GM21576 (cell line): ENCODE measurements around the gene CBX1.
"Not testable (repeated sequence)": the region's sequence is repeated elsewhere in the genome, so short reads cannot be mapped to it uniquely, and the experiment has no call there.

Experiments
- ATAC-seq: cut with Tn5 transposase; IDR thresholded peaks from one replicate; pipeline ENCODE4 v1.9.1; 2021; ENCODE audit warnings: mild to moderate bottlenecking, moderate library complexity; ENCODE audit not compliant: unreplicated experiment

Gene CBX1

DNA sequence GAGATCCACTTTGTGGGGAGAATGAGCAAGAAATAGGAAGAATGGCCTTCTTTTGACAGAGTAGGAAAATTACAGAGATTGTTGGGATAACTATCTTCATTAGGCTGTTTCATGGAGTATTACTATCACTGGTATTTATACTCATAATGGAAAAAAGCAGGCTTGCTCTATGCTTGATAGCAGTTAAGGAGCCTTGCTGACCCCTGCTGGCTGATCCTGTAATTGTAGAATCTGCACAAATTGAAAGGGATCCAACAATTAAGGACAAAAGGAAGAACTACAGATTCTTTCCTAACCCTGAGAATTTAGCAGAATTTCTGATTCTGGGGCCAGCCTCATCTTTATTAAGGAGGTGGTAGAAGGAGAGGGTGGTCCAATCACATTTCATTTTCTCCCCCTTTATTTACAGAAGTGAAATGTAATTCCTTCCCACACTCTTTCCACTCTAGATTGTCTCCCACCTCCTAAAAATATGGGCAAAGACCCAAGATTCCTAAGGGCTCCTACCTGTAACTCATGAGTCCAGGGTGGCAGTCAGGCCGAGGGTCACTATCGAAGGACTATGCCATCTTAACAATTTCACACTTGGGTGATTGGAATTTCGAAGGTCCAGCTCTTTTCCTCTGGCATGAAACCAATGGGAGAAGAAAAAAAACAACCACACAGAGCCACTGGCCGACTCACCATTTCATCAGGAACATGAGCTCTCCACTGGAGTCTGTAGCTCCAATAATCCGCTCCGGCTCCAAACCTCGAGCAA, 26.8 kb downstream of the CBX1 start:
- no peak for ATAC-seq

DNA sequence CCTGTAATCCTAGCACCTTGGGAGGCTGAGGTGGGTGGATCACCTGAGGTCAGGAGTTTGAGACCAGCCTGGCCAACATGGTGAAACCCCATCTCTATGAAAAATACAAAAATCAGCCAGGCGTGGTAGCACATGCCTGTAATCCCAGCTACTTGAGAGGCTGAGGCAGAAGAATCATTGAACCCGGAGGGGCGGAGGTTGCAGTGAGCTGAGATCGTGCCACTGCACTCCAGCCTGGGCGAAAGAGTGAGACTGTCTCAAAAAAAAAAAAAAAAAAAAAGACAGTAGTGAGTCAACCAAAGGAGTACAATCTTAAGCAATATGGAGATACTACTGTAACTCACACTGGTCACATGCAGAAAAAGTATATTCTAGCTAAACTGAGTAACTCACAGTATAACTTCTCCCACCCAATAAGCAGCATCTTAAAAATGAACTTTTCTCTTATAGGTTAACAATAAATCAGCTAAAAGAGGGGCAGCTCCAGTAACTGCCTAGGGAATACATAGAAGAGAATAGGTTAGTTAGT, 27.6 kb downstream of the CBX1 start:
- ATAC-seq: not testable (repeated sequence)

DNA sequence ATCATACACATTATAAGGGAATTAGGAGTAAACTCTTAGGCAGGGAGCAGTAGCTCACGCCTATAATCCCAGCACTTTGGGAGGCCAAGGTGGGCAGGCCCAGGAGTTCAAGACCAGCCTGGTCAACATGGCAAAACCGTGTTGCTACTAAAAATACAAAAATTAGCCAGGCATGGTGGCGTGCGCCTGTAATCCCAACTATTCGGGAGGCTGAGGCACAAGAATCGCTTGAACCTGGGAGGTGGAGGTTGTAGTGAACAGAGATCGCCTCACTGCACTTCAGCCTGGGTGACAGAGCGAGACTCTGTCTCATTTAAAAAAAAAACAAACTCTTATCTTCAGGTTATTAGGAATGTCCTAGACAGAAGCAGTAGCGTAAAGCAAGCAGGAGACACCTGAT, 28.5 kb downstream of the CBX1 start:
- not testable (repeated sequence) for ATAC-seq

DNA sequence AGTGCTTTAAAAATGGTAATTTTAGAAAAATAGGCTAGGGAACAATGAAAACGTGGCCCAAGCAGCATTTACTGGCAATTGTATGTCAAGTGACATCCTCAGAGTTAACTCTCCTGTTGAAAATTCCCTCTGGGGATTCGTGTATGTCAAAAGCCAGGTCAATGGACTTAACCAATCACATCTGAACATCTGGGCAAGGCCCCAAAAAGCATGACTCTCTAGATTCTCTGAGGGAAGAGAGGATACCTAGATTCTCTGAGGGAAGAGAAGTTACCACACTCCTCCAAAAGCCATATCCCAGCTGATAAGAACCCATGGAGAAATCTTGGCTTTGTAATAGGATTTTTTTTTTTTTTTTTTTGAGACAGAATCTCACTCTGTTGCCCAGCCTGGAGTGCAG, 29.6 kb downstream of the CBX1 start:
- ATAC-seq: no peak

DNA sequence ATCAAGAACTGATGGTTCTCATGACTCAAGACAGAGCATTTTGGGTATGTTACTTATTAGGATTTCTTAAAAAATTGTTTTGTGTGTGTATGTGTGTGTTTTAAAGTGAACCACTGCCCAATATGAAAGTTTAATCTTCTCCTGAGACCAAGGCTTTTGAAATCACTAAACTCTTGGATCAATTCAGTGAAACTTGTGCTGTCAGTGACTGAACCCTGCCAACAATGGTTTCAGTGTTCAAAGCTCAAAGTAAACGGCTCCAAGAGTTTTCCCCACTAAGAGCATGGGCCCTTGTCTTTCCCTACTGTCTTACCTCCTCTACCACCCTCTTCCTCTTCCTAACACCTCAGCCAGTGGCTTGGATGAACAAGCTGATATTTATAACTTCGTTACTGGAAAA, 31.1 kb downstream of the CBX1 start:
- ATAC-seq: no peak

DNA sequence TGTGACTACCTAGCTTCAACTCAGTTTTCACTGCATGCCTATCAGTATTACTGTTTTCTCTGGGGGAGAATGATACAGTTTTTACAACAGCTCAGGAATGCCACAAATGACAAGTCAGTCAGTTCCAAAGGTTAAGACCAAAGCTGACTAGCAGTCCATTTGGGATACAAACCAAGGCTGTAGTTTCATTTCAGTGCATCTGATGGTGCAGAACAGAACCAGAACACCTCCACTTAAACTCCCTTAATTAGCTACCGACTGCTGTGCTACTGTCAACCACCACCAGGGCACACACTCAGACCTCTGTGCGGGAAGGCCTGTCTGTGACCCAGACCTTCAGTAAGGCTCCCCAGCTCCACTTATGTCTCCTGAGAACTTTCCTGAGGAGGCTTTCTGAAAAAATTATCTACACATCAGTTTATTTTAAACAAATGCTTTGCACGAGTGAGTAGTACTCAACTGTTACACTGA, 32.8 kb downstream of the CBX1 start:
- ATAC-seq: no peak

DNA sequence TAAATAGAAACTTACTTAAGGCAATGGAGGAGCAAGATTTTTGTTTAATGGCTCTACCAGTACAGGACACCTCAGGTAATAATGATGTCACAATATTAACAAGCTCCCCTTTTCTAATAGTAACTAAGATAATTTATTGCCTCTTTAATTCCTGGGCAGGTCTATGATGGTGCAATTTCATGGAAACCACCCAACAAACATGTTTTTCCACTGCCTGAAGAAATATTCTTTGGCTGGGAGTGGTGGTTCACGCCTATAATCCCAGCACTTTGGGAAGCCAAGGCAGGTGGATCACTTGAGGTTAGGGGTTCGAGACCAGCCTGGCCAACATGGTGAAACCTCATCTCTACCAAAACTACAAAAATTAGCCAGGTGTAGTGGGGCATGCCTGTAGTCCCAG, 33.5 kb downstream of the CBX1 start:
- ATAC-seq: not testable (repeated sequence)

DNA sequence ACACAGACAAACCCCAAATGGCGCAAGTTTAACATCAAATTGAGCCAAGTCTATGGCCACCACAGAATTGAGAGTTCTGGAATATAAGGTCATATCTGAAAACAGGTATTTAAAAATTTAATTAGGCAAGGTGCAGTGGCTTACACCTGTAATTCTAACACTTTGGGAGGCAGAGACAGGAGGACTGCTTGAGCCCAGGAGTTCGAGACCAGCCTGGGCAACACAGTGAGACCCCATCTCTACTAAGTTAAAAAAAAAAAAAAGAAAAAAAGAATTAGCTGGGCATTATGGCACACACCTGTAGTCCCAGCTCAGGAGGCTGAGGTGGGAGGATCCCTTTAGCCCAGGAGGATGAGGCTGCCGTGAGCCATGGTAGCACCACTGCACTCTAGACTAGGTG, 34.0 kb downstream of the CBX1 start:
- ATAC-seq: no peak

DNA sequence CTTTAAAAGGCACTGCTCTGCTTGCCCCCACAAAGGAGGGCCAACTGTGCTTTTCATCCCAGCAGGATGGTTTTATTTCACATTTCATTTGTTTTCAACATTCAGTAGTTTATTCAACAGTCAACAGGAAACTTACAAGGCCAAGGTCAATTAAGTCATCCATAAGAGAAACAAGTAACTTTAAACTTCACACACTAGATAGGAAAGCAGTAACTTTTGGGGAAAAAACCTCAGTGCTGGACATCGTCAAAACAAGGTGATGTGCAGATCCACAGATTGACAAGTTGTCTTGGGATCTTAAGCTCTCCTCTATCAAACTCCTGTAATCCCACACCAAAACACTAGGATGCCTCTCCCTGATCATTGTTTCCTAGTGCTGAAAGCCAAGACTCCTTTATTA, 34.6 kb downstream of the CBX1 start:
- no peak for ATAC-seq

DNA sequence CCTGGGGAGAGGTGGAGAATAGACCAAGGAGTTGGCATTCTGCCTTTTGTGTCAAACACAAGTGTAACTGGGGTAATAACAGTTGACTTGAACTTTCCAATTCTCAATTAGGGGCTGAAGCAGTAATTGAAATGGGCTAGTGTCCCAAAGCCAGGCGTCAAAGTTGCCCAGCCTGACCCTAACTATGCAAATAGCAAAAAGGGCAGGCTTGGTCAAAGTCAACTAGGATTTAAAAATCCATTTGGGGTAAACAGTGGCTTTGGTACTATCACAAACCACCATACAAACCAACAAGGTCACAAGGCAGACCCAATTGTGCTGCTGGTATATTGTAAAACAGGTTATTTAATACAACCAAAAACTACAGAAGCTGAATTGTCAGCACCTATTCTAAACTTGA, 35.1 kb downstream of the CBX1 start:
- ATAC-seq: no peak

DNA sequence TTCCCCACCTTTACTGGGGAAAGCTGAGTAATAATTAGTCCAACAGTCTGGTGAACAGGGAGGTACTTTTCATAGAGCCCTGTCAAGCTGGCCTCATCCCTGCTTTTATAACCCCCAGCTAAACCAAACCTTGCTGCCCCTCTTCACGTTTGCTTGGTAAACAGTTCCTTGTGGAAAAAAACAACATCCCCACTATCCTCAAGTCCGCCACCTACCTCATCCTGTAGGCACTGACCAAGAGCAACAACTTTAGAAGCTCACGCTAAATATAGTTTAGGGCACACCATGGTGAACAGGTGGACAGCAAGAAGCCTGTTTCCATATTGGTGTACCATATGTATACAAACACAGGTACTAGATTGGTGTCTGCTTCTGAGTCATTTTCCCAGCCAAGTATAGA, 36.6 kb downstream of the CBX1 start:
- no peak for ATAC-seq

DNA sequence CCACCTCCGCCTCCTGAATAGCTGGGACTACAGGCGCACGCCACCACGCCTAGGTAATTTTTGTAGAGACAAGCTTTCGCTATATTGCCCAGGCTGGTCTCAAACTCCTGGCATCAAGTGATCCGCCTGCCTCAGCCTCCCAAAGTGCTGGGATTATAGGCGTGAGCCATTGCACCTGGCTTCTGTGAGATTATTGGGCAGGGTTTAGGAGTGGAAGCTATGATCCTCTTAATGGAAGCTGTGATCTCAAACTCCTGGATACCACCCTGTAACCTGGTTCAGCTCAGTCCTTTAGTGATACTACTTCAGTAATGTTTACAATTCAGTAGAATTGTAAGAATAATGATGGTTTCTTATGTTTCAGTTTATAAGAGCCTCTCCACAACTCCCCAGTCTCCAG, 39.0 kb downstream of the CBX1 start:
- no peak for ATAC-seq

DNA sequence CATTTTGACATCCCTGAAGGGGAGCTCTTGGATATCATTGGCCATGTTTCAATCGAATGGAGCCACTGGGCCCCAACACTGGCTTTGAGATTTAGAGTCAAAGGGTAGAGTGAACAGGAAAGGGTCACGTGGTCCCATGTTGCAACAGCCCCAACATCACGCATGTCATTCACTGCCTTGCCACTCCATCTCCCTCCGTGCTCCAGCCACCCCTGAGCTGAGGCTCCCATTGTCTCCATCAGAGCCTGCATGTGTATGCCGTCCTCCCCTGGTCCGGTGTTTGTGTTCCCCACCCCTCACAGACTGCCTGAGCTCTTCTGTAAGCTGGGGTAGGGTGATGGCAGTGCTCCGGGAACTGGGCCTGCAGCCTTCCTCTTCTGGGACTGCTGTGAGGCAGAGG, 41.0 kb downstream of the CBX1 start:
- ATAC-seq: no peak

DNA sequence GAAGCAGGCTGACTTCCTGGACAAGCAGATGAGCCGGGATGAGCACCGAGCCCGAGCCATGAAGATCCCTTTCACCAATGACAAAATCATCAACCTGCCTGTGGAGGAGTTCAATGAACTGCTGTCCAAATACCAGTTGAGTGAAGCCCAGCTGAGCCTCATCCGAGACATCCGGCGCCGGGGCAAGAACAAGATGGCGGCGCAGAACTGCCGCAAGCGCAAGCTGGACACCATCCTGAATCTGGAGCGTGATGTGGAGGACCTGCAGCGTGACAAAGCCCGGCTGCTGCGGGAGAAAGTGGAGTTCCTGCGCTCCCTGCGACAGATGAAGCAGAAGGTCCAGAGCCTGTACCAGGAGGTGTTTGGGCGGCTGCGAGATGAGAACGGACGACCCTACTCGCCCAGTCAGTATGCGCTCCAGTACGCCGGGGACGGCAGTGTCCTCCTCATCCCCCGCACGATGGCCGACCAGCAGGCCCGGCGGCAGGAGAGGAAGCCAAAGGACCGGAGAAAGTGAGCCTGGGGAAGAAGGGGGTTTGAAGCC, 42.1 kb downstream of the CBX1 start:
- no peak for ATAC-seq

DNA sequence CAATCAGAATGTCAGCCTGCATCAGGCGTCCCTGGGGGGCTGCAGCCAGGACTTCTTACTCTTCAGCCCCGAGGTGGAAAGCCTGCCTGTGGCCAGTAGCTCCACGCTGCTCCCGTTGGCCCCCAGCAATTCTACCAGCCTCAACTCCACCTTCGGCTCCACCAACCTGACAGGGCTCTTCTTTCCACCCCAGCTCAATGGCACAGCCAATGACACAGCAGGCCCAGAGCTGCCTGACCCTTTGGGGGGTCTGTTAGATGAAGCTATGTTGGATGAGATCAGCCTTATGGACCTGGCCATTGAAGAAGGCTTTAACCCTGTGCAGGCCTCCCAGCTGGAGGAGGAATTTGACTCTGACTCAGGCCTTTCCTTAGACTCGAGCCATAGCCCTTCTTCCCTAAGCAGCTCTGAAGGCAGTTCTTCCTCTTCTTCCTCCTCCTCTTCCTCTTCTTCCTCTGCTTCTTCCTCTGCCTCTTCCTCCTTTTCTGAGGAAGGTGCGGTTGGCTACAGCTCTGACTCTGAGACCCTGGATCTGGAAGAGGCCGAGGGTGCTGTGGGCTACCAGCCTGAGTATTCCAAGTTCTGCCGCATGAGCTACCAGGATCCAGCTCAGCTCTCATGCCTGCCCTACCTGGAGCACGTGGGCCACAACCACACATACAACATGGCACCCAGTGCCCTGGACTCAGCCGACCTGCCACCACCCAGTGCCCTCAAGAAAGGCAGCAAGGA, 42.7 kb downstream of the CBX1 start:
- no peak for ATAC-seq

DNA sequence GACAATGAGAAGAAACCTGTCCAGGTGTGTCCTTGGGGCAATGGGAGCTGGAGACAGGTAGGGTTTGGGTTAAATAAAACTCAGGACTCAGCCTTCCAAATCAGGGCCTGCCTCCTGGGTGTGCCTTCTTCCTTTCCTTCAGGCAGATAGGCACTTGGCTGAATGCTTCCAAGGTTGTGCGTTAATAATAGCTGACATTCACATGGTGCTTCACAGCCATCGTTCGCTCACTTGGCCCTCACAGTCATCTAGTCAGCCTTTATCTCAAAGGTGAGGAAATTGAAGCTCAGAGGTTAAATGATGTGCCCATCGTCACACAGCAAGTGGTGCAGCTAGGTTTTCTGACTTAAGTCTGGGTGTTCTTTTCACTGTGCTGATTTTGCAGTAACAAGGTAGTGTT, 43.7 kb downstream of the CBX1 start:
- no peak for ATAC-seq

DNA sequence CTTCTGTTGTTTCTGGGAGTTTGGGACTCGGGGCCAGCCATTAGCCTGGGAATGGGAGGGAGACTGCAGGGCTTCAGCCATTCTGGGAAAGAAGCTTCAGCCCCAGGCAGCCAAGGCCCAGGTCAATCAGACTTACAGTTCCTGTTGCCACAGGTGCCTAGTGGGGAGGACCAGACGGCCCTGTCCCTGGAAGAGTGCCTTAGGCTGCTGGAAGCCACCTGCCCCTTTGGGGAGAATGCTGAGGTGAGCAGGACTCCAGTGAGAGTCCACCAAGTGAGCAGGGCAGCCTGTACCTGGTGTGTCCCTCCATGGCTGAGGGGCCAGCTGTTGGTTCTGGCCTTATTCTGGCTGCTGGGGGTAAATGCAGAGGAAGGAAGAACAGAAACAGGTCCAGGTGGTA, 44.4 kb downstream of the CBX1 start:
- no peak for ATAC-seq

DNA sequence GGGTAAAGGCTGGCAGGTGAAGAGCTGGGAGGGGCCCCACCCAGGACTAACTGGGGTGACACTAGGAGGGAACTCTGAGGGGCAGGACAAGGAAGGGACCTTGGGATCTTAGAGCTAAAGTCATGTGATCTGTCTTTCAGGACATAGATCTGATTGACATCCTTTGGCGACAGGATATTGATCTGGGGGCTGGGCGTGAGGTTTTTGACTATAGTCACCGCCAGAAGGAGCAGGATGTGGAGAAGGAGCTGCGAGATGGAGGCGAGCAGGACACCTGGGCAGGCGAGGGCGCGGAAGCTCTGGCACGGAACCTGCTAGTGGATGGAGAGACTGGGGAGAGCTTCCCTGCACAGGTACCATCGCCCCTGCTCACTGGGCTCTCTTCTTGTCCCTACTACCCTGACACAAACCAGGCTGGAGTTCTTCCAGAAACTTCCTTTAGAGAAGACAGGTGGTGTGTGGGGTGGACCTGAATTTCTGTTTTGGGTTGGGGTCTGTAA, 45.0 kb downstream of the CBX1 start:
- ATAC-seq: no peak

DNA sequence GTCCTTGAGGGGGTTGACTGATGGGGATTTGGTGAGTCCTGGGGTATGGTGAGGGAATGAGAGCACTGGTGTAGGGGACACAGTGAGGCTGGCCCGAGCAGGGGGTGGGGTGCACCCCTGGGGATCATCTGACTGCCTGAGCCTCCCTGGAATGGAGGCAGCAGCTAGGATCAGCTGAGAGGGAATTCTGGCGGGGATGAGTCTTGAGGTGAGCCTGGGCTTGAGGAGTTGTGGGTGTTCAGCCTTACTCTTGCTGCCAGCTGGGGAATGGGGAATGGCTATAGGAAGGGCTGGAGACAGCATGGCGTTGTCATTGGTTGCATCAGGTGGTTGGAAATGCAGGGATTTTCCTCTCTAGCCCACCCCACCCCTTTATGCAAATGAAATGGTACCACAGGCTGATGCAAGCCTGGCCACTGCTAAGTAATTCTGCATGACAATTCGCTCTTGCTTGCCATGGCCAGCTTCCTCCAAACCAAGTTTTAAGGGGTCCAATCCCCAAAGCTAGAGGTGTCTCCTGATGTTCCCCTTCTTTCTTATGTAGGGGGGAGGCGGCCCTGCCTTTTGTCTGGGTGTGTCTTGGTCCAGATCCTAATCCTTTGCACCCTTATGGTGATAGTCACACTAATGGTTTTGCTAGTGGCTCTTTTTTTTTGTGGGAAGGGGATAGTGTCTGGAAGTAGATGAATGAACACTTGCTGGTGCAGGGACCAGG, 45.6 kb downstream of the CBX1 start:
- ATAC-seq: no peak

DNA sequence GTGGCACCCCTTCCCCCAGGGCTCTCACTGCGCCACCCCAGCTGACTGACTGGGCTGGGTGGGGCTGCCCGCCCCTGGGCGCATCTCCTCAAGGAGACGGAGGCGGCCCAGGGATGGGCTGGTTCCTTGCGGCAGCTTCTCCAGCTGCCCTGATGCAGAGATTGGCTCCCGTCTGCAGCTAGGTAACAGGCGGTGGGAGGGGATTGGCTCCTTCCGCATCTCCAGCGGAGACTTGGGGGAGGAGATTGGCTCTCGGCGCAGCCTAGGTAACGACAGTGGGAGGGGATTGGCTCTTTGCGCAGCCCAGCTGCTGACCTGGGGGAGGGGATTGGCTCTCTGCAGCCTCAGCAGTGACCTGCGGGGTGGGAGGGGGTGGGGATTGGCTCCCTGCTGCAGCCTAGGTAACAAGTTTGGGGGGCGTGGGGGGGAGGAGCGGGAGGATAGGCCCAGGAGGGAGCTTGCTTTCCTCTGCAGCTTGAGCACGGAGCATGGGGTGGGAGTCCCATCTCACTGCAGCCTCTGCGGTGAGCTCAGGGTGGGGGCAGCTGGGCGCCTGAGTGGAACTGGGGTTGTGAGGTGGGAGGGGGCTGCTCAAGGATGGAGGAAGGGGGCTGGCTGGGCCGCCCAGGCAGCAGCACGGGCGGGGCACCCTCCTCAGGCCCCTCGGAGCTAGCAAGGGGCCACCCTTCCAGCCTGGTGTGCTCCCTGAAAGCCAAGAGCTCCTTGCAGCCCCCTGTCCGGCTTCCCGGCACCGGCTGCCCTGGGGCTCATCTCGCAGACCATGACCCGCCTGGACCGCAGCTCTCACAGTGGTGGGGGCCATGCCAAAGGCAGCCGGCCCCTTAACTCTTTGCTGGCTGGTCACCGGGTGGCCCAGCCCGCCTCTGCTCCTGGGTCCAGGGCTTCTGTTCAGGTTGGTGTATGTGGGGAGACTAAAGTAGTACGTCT, 46.8 kb downstream of the CBX1 start:
- no peak for ATAC-seq
